HCT116 (cell line): ENCODE results near the gene CYB5B. TPM values are rescaled to one million over a fixed set of nuclear protein-coding genes. Genes with fewer than 3 reads are reported as not detected.

Experiments used
- ATAC-seq: fragments of 200-7000 bp; cut with Tn5 transposase; 2 replicates; pipeline ENCODE4 v1.9.1; 2020; ENCODE audit warnings: mild to moderate bottlenecking, moderate library complexity
- BruUV-seq: library from RNA; stranded (reverse); fragments of 400-500 nt; replicated peaks from 2 replicates; lab custom pipeline; 2021; lab: Mats Ljungman, UMichigan
- CTCF ChIA-PET: fragments of 300-600 bp; sonication (Branson Sonifier 250); formaldehyde crosslinking; loops from one replicate; lab custom pipeline; 2021; ENCODE audit warnings: antibody characterized with exemption; lab: Charles Lee
- POLR2A ChIA-PET: fragments of 300-600, 350-600 bp; sonication (Branson Sonifier 250); formaldehyde crosslinking; loops from one replicate; lab custom pipeline; 2021; ENCODE audit warnings: antibody characterized with exemption; lab: Charles Lee
- RAD21 ChIA-PET, 2 experiments: fragments of 300-600 bp; sonication (Branson Sonifier 250); formaldehyde crosslinking; loops; one replicate each; lab custom pipeline; 2023; ENCODE audit warnings: low total read pairs in 2 of 2; ENCODE audit not compliant: uncharacterized antibody in 2 of 2, unreplicated experiment in 2 of 2, low non-redundant PET in 1 of 2; lab: Charles Lee
- DNase-seq: peaks from one replicate; pipeline ENCODE4 v3.0.0-alpha.2; 2010; ENCODE audit warnings: low read depth, low spot score
- H2AFZ ChIP-seq: fragments of 200-600 bp; shearing (Covaris generic), sonication (generic); 2 replicates; pipeline ENCODE4 v1.6.1; 2017; ENCODE audit warnings: low read depth, mixed run types, mixed read lengths, antibody characterized with exemption, low read length; ENCODE audit not compliant: poor library complexity, severe bottlenecking
- H3K27ac ChIP-seq: 2 replicates; pipeline ENCODE4 v1.5.1; 2012; ENCODE audit warnings: low read depth, low read length
- H3K27me3 ChIP-seq: fragments of 200-600 bp; sonication (generic); 2 replicates; pipeline ENCODE4 v1.6.1; 2016; ENCODE audit warnings: mixed run types, low read length, mixed read lengths; ENCODE audit not compliant: insufficient read depth
- H3K36me3 ChIP-seq, 2 experiments: fragments of 200-500 bp in 1 of 2; fragments of 200-600 bp in 1 of 2; sonication (Bioruptor generic) in 1 of 2; sonication (generic) in 1 of 2; 2 replicates each; pipeline versions ENCODE4 v1.5.1 to v1.6.1; 2014 to 2016; ENCODE audit warnings: low read length in 2 of 2, inconsistent platforms in 1 of 2, mixed read lengths in 1 of 2, mixed run types in 1 of 2; ENCODE audit not compliant: insufficient read depth in 2 of 2, control insufficient read depth in 1 of 2
- H3K4me1 ChIP-seq, 2 experiments: fragments of 200-600 bp in 1 of 2; sonication (generic) in 1 of 2; 2 replicates each; pipeline versions ENCODE4 v1.5.1 to v1.6.1; 2012 to 2017; ENCODE audit warnings: low read length in 2 of 2, inconsistent platforms in 1 of 2, mild to moderate bottlenecking in 1 of 2, mixed read lengths in 1 of 2, mixed run types in 1 of 2, moderate library complexity in 1 of 2; ENCODE audit not compliant: insufficient read depth in 2 of 2, control insufficient read depth in 1 of 2
- H3K4me2 ChIP-seq: fragments of 200-600 bp; sonication (generic); 2 replicates; pipeline ENCODE4 v1.6.1; 2017; ENCODE audit warnings: mixed run types, low read length, mixed read lengths
- H3K4me3 ChIP-seq, 2 experiments: fragments of 200-600 bp in 1 of 2; sonication (generic) in 1 of 2; replicated peaks in 1 of 2; 2 replicates each; pipeline ENCODE4 v1.5.1; 2011 to 2016; ENCODE audit warnings: low read length in 2 of 2, control low read depth in 1 of 2, low read depth in 1 of 2, mild to moderate bottlenecking in 1 of 2, mixed read lengths in 1 of 2, mixed run types in 1 of 2
- H3K79me2 ChIP-seq: fragments of 200-600 bp; sonication (generic); 2 replicates; pipeline ENCODE4 v1.6.1; 2017; ENCODE audit warnings: mild to moderate bottlenecking, mixed run types, low read length, moderate library complexity, mixed read lengths; ENCODE audit not compliant: insufficient read depth
- H3K9ac ChIP-seq: fragments of 200-600 bp; sonication (generic); 2 replicates; pipeline ENCODE4 v1.6.1; 2016; ENCODE audit warnings: low read length, mixed read lengths
- H3K9me2 ChIP-seq: fragments of 200-600 bp; sonication (generic), shearing (Covaris generic); 2 replicates; pipeline ENCODE4 v1.6.1; 2017; ENCODE audit warnings: mixed run types, mild to moderate bottlenecking, moderate library complexity; ENCODE audit not compliant: insufficient read depth
- H3K9me3 ChIP-seq, 2 experiments: fragments of 200-500 bp in 1 of 2; fragments of 200-600 bp in 1 of 2; sonication (Bioruptor generic) in 1 of 2; sonication (generic) in 1 of 2; 2 replicates each; pipeline ENCODE4 v1.6.1; 2014 to 2017; ENCODE audit warnings: low read length in 2 of 2, mixed read lengths in 2 of 2, inconsistent platforms in 1 of 2, low read depth in 1 of 2, mild to moderate bottlenecking in 1 of 2, mixed run types in 1 of 2, moderate library complexity in 1 of 2; ENCODE audit not compliant: control insufficient read depth in 1 of 2, insufficient read depth in 1 of 2
- H4K20me1 ChIP-seq: fragments of 200-600 bp; sonication (generic), shearing (Covaris generic); 2 replicates; pipeline ENCODE4 v1.6.1; 2017; ENCODE audit warnings: mixed run types, mild to moderate bottlenecking, moderate library complexity; ENCODE audit not compliant: insufficient read depth
- CBX3 ChIP-seq: IDR thresholded peaks from 2 replicates; pipeline ENCODE4 v1.6.1; 2012; ENCODE audit warnings: low read depth
- CEBPB ChIP-seq: IDR thresholded peaks from 2 replicates; pipeline ENCODE4 v1.6.1; 2012; ENCODE audit warnings: low read depth
- ELF1 ChIP-seq: IDR thresholded peaks from 2 replicates; pipeline ENCODE4 v1.6.1; 2012; ENCODE audit warnings: low read depth, borderline replicate concordance
- EZH2 ChIP-seq: fragments of 200-600 bp; sonication (generic); IDR thresholded peaks from 2 replicates; pipeline ENCODE4 v1.6.1; 2017; ENCODE audit warnings: antibody characterized with exemption, mixed run types
- EZH2phosphoT487 ChIP-seq: fragments of 200-600 bp; IDR thresholded peaks from 2 replicates; pipeline ENCODE4 v1.6.1; 2018; ENCODE audit warnings: antibody characterized with exemption, borderline replicate concordance
- FOSL1 ChIP-seq: IDR thresholded peaks from 2 replicates; pipeline ENCODE4 v1.6.1; 2012; ENCODE audit warnings: low read depth
- JUND ChIP-seq: IDR thresholded peaks from 2 replicates; pipeline ENCODE4 v1.6.1; 2012
- RAD21 ChIP-seq: IDR thresholded peaks from 2 replicates; pipeline ENCODE4 v1.6.1; 2012; ENCODE audit warnings: low read depth, mild to moderate bottlenecking
- TCF7L2 ChIP-seq: IDR thresholded peaks from 2 replicates; pipeline ENCODE4 v1.7.0; 2011; ENCODE audit warnings: borderline replicate concordance, inconsistent platforms; ENCODE audit not compliant: insufficient read depth, insufficient read length; ENCODE audit errors: extremely low read depth
- YY1 ChIP-seq: IDR thresholded peaks from 2 replicates; pipeline ENCODE4 v1.6.1; 2011; ENCODE audit warnings: low read length, low read depth, moderate library complexity, mild to moderate bottlenecking; ENCODE audit not compliant: insufficient replicate concordance; ENCODE audit errors: extremely low read depth
- ZFX ChIP-seq: fragments of 450-650 bp; IDR thresholded peaks from 2 replicates; pipeline ENCODE4 v1.6.1; 2017
- ZNF274 ChIP-seq: fragments of 200-500 bp; sonication (Bioruptor generic); IDR thresholded peaks from 2 replicates; pipeline ENCODE4 v1.6.1; 2014; ENCODE audit warnings: mild to moderate bottlenecking, low read depth, low read length, inconsistent platforms
- intact Hi-C: fragments of 100-400 bp; cut with micrococcal nuclease; formaldehyde crosslinking; loops from 2 replicates; pipeline ENCODE4 v1.10.0; 2022
- total RNA-seq: library from RNA; stranded (reverse); gene quantifications from one replicate; pipeline ENCODE4 v1.2.1, GENCODE V29; 2021; ENCODE audit not compliant: unreplicated experiment
- TF ChIP-seq, protein P1 (sequence below): IDR thresholded peaks from 2 replicates; pipeline ENCODE4 v1.6.1; 2012; ENCODE audit warnings: low read depth
- TF ChIP-seq, protein P2 (sequence below): IDR thresholded peaks from 2 replicates; pipeline ENCODE4 v1.6.1; 2011; ENCODE audit warnings: mild to moderate bottlenecking, low read length, moderate library complexity; ENCODE audit not compliant: insufficient replicate concordance; ENCODE audit errors: extremely low read depth
- TF ChIP-seq, protein P3 (sequence below), 3 experiments: fragments of 200-600 bp in 1 of 3; sonication (generic) in 1 of 3; IDR thresholded peaks in 2 of 3; conservative IDR thresholded peaks in 1 of 3; 2 replicates each; pipeline ENCODE4 v1.5.1; 2012 to 2017; ENCODE audit warnings: low read depth in 2 of 3, low read length in 2 of 3, antibody characterized with exemption in 1 of 3, borderline replicate concordance in 1 of 3, control low read depth in 1 of 3, mild to moderate bottlenecking in 1 of 3, mixed read lengths in 1 of 3, mixed run types in 1 of 3, moderate library complexity in 1 of 3; ENCODE audit not compliant: insufficient read depth in 1 of 3

The CYB5B gene
- total RNA-seq, 1 experiment from 2014 or later: 689 TPM

DNA sequence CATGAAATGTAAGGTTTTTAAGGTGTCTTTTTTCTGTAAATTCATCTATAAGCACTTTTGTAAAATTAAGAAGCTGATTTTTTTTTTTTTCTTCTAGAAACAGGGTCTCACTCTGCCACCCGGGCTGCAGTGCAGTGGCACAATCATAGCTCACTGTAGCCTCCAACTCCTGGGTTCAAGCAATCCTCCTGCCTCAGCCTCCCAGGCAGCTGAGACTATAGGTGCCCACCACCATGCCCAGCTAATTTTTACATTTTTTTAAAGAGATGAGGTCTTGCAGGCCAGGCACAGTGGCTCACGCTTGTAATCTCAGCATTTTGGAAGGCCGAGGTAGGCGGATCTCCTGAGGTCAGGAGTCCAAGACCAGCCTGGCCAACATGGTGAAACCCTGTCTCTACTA is 4.5 kb upstream of the CYB5B start:
- DNase-seq (no peak), ATAC-seq (no peak)
- Histone ChIP-seq H4K20me1 (no peaks in the 10 kb centered on the region), H3K36me3 (no peaks in the 10 kb centered on the region), H3K4me3 (no peak overlapping the region), H3K27me3 (no peaks in the 10 kb centered on the region), H3K9me3 (no peaks in the 10 kb centered on the region), H2AFZ (no peak overlapping the region), H3K4me2 (no peak overlapping the region), H3K9ac (no peak overlapping the region), H3K79me2 (peaks cover 5% of the 10 kb centered on the region), H3K4me1 (peaks cover 58 to 67% of the 10 kb centered on the region in 2 experiments), H3K9me2 (no peaks in the 10 kb centered on the region), H3K27ac (peak overlapping the region; percentile 48)
- TF ChIP-seq TCF7L2 (no peak), EZH2phosphoT487 (no peak), CEBPB (no peak), FOSL1 (no peak), RAD21 (no peak), CBX3 (no peak), YY1 (no peak), EZH2 (no peak), ZFX (no peak), JUND (no peak), ELF1 (no peak), ZNF274 (no peak)
- TF ChIP-seq, protein P1, sequence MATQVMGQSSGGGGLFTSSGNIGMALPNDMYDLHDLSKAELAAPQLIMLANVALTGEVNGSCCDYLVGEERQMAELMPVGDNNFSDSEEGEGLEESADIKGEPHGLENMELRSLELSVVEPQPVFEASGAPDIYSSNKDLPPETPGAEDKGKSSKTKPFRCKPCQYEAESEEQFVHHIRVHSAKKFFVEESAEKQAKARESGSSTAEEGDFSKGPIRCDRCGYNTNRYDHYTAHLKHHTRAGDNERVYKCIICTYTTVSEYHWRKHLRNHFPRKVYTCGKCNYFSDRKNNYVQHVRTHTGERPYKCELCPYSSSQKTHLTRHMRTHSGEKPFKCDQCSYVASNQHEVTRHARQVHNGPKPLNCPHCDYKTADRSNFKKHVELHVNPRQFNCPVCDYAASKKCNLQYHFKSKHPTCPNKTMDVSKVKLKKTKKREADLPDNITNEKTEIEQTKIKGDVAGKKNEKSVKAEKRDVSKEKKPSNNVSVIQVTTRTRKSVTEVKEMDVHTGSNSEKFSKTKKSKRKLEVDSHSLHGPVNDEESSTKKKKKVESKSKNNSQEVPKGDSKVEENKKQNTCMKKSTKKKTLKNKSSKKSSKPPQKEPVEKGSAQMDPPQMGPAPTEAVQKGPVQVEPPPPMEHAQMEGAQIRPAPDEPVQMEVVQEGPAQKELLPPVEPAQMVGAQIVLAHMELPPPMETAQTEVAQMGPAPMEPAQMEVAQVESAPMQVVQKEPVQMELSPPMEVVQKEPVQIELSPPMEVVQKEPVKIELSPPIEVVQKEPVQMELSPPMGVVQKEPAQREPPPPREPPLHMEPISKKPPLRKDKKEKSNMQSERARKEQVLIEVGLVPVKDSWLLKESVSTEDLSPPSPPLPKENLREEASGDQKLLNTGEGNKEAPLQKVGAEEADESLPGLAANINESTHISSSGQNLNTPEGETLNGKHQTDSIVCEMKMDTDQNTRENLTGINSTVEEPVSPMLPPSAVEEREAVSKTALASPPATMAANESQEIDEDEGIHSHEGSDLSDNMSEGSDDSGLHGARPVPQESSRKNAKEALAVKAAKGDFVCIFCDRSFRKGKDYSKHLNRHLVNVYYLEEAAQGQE: no peak
- TF ChIP-seq, protein P2, sequence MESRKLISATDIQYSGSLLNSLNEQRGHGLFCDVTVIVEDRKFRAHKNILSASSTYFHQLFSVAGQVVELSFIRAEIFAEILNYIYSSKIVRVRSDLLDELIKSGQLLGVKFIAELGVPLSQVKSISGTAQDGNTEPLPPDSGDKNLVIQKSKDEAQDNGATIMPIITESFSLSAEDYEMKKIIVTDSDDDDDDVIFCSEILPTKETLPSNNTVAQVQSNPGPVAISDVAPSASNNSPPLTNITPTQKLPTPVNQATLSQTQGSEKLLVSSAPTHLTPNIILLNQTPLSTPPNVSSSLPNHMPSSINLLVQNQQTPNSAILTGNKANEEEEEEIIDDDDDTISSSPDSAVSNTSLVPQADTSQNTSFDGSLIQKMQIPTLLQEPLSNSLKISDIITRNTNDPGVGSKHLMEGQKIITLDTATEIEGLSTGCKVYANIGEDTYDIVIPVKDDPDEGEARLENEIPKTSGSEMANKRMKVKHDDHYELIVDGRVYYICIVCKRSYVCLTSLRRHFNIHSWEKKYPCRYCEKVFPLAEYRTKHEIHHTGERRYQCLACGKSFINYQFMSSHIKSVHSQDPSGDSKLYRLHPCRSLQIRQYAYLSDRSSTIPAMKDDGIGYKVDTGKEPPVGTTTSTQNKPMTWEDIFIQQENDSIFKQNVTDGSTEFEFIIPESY: no peak
- TF ChIP-seq, protein P3, sequence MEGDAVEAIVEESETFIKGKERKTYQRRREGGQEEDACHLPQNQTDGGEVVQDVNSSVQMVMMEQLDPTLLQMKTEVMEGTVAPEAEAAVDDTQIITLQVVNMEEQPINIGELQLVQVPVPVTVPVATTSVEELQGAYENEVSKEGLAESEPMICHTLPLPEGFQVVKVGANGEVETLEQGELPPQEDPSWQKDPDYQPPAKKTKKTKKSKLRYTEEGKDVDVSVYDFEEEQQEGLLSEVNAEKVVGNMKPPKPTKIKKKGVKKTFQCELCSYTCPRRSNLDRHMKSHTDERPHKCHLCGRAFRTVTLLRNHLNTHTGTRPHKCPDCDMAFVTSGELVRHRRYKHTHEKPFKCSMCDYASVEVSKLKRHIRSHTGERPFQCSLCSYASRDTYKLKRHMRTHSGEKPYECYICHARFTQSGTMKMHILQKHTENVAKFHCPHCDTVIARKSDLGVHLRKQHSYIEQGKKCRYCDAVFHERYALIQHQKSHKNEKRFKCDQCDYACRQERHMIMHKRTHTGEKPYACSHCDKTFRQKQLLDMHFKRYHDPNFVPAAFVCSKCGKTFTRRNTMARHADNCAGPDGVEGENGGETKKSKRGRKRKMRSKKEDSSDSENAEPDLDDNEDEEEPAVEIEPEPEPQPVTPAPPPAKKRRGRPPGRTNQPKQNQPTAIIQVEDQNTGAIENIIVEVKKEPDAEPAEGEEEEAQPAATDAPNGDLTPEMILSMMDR (IDR thresholded peaks at IDR 0.05 in 2 of 3, conservative IDR thresholded peaks at IDR 0.05 in 1 of 3; ENCODE audit: borderline replicate concordance in 1 of 3, insufficient read depth in 1 of 3, low read depth in 2 of 3, low read length in 2 of 3): no peak
- ChIA-PET POLR2A (interaction anchor here (0.7 to 2.8 kb wide), 4 partner anchors 11 to 110 kb away, joined by 3 to 6 read pairs (median 3); no protein-coding TSS in a partner anchor), CTCF (no interaction called here), RAD21 (no interaction called here)
- intact Hi-C loops: no loop called here
- no TSS peak for BruUV-seq
